Erythroblast (primary cell): ENCODE results near the gene FSIP1.

Source experiments
- GATA1 ChIP-seq: IDR thresholded peaks from 2 replicates; pipeline ENCODE4 v1.6.1; 2011; ENCODE audit warnings: low read depth, mild to moderate bottlenecking, control low read depth, low read length, moderate library complexity
- POLR2A ChIP-seq: IDR thresholded peaks from 2 replicates; pipeline ENCODE4 v1.6.1; 2011; ENCODE audit warnings: mild to moderate bottlenecking, low read length

DNA sequence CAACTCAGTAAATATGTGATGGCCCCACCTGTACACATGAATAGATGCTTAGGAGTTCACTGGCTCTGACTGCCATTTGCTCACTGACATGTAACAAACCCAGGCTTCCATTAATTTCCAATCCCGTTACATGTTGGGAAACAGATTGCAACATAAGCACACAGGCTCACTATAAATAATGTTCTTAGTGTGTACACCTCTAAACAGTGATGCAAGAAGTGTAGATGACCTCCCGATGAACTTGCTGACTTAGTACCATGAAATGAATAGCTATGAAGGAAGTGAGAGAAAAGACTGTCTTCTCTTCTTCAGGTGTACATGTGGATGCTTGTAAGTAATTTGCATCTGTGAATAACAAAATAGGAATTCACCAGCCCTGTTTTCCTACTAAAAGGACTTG, 21.4 kb upstream of the FSIP1 start:
- TF ChIP-seq POLR2A (no peak), GATA1 (no peak)
